ENCODE results near the gene SLX4IP. TPM values are rescaled to one million over a fixed set of nuclear protein-coding genes. Genes with fewer than 3 reads are reported as not detected.

Gene SLX4IP
- total RNA-seq, 1 donor from 2014 or later: 3.1 TPM

DNA sequence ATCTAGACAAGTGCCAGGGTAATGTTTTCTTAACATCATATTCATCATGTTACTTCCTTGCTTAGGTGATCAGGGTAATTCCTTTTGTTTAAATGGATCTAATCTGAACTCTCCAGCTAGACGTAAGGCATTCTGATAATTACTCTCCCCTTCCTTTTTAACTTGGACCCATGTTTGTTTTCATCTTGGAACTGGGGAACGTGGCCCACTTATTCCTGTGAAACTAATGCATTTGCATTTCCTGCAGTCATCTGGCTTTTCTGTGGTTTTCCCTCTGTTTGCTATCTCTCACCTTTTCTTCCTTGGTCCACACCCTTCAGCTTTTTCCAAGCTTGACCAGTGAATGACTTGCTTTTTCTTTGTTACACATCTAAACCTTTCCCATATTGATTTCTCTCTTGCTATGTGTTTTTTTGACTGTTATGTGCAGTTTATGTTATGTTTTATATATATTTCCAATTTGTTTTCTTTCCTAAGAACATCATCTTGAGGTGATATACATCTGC is 33.3 kb downstream of the SLX4IP start:
- H3K27ac ChIP-seq (replicated peaks): peak overlapping the region; percentile 11
- TF ChIP-seq, protein P1, sequence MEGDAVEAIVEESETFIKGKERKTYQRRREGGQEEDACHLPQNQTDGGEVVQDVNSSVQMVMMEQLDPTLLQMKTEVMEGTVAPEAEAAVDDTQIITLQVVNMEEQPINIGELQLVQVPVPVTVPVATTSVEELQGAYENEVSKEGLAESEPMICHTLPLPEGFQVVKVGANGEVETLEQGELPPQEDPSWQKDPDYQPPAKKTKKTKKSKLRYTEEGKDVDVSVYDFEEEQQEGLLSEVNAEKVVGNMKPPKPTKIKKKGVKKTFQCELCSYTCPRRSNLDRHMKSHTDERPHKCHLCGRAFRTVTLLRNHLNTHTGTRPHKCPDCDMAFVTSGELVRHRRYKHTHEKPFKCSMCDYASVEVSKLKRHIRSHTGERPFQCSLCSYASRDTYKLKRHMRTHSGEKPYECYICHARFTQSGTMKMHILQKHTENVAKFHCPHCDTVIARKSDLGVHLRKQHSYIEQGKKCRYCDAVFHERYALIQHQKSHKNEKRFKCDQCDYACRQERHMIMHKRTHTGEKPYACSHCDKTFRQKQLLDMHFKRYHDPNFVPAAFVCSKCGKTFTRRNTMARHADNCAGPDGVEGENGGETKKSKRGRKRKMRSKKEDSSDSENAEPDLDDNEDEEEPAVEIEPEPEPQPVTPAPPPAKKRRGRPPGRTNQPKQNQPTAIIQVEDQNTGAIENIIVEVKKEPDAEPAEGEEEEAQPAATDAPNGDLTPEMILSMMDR (IDR thresholded peaks at IDR 0.05; ENCODE audit: borderline replicate concordance): no peak

DNA sequence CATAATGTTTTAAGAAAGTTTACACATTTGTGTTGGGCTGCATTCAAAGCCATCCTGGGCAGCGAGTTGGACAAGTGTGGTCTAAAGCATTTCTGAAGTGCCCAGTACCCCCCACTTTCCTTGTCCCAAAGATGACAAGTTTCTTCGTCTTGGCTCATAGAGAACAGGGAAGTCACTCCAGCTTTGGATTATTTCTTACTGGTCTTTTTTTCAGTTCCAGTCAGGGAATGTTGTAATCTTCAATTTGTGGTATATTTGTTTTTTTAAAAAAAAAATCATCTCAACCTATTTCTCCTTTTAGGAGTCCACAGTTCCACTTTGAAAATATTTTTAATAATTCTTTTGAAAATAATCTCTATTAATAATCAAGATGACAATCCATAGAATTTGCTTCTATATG is 34.0 kb downstream of the SLX4IP start:
- Histone ChIP-seq H3K36me3 (no peaks in the 10 kb centered on the region), H3K27me3 (ENCODE audit: low read depth) (no peaks in the 10 kb centered on the region), H3K9me3 (replicated peaks) (peaks cover 5% of the 10 kb centered on the region), H3K4me3 (no peak overlapping the region), H3K4me1 (peaks cover 42% of the 10 kb centered on the region), H3K27ac (replicated peaks) (no peak overlapping the region)
- no peak for DNase-seq
- intact Hi-C loops (cut with micrococcal nuclease): loop anchor here (10.0 kb wide), 1 partner anchor 1076 kb away; no protein-coding TSS in a partner anchor
- TF ChIP-seq, protein P1 (IDR thresholded peaks at IDR 0.05; ENCODE audit: borderline replicate concordance): no peak

More for the DNA sequence above, 33.3 kb downstream of the SLX4IP start:
- intact Hi-C loops (cut with micrococcal nuclease): loop anchor here (10.0 kb wide), 1 partner anchor 1076 kb away; no protein-coding TSS in a partner anchor
- Histone ChIP-seq H3K9me3 (replicated peaks) (peaks cover 5% of the 10 kb centered on the region), H3K4me3 (no peak overlapping the region), H3K27me3 (ENCODE audit: low read depth) (no peaks in the 10 kb centered on the region), H3K36me3 (no peaks in the 10 kb centered on the region), H3K4me1 (peaks cover 39% of the 10 kb centered on the region)
- DNase-seq: no peak

DNA sequence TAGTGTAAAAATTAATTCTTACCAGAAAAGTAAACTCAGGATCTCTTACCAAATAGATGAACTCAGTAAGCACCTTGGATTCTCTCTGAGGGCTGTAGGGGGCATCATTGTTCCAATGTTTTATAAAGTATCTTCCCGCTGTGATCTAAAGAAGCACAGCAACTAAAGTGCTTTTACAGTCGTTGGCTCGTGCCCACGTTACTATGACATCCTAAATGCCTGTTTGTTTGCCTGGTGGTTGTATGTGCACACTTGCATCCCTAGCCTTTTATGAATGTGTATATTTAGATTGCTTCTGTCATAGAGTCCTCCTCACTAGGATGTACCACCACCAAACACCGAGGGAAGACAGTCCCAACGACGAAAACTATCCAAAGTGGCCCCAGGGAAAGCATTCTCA is 34.5 kb downstream of the SLX4IP start:
- Histone ChIP-seq H3K27ac (replicated peaks) (no peak overlapping the region), H3K9me3 (replicated peaks) (peaks cover 5% of the 10 kb centered on the region), H3K4me3 (no peak overlapping the region), H3K36me3 (no peaks in the 10 kb centered on the region), H3K4me1 (peaks cover 47% of the 10 kb centered on the region), H3K27me3 (ENCODE audit: low read depth) (no peaks in the 10 kb centered on the region)
- intact Hi-C loops (cut with micrococcal nuclease): loop anchor here (10.0 kb wide), 1 partner anchor 1075 kb away; no protein-coding TSS in a partner anchor
- no peak for DNase-seq
- TF ChIP-seq, protein P1 (IDR thresholded peaks at IDR 0.05; ENCODE audit: borderline replicate concordance): peak; percentile 75

DNA sequence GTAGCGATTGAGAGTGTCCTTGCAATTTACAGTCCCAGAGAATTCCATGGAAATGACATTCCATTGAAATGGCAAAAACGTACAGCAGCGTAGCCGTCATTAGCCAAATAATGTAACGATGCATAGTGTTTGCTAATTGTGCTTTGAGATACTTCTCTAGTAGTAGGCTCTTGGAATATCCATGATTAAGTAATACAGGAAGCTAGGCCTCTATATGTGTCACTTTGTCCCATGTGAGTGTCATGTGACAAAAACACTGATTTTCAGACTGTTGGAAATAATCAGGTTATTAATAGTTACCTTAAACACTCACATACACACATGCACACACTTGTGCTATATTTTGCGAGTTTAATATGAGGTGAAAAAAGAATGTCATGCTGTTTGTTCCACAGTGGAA is 35.2 kb downstream of the SLX4IP start:
- no peak for DNase-seq
- Histone ChIP-seq H3K27me3 (ENCODE audit: low read depth) (no peaks in the 10 kb centered on the region), H3K27ac (replicated peaks) (no peak overlapping the region), H3K4me1 (peaks cover 54% of the 10 kb centered on the region), H3K36me3 (no peaks in the 10 kb centered on the region), H3K4me3 (no peak overlapping the region), H3K9me3 (replicated peaks) (peaks cover 5% of the 10 kb centered on the region)
- intact Hi-C loops (cut with micrococcal nuclease): no loop called here
- TF ChIP-seq, protein P1 (IDR thresholded peaks at IDR 0.05; ENCODE audit: borderline replicate concordance): no peak

DNA sequence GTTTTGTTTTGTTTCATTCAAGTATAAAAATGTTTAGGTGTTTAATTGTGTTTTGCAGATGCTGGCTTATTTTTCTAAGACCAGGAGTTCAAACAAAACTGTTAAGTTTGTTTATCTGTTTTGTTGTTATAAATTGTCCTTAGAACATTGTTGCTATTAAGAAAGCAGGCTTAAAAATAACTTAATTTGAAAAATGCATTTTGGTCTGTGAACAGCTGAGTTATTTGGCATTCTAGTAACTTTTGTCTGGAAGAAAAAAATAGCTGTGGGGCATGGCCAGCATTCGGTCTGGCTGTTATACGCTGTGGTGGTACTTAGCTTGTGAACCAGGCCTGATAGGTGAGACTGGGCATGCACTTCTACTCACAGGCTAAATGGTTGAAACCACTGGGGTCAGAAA is 37.8 kb downstream of the SLX4IP start:
- TF ChIP-seq, protein P1 (IDR thresholded peaks at IDR 0.05; ENCODE audit: borderline replicate concordance): no peak
- H3K4me1 ChIP-seq: peaks cover 44% of the 10 kb centered on the region

More for the DNA sequence above, 37.8 kb downstream of the SLX4IP start:
- H3K27me3 ChIP-seq (ENCODE audit: low read depth): no peaks in the 10 kb centered on the region
- no peak overlapping the region for H3K4me3 ChIP-seq
- no peak for DNase-seq
- H3K27ac ChIP-seq (replicated peaks): no peak overlapping the region
- H3K9me3 ChIP-seq (replicated peaks): peaks cover 5% of the 10 kb centered on the region
- intact Hi-C loops (cut with micrococcal nuclease): no loop called here
- H3K36me3 ChIP-seq: no peaks in the 10 kb centered on the region

Measured in left ventricle myocardium inferior (tissue), 1 donor.